H1 (cell line): ENCODE measurements around the gene TNS1. TPM values are rescaled to one million over a fixed set of nuclear protein-coding genes. Genes with fewer than 3 reads are reported as not detected.

ENCODE experiments used
- CBX5 ChIP-seq: fragments of 300-800, 300-1000 bp; sonication (generic); IDR thresholded peaks from 2 replicates; pipeline ENCODE4 v1.7.1; 2016; ENCODE audit warnings: antibody characterized with exemption, low read length, low read depth
- CEBPB ChIP-seq: IDR thresholded peaks from 2 replicates; pipeline ENCODE4 v1.6.1; 2012; ENCODE audit warnings: low read depth, low read length
- CHD2 ChIP-seq: IDR thresholded peaks from 2 replicates; pipeline ENCODE4 v1.6.1; 2012; ENCODE audit warnings: low read length, improper control_type of control experiment
- CHD7 ChIP-seq: fragments of 300-600 bp; sonication (generic); IDR thresholded peaks from 2 replicates; pipeline ENCODE4 v1.7.1; 2012; ENCODE audit warnings: low read length, moderate library complexity, mild to moderate bottlenecking, inconsistent platforms; ENCODE audit not compliant: insufficient replicate concordance
- EP300 ChIP-seq, 2 experiments: IDR thresholded peaks; 1 replicate in 1 of 2; 2 replicates in 1 of 2; pipeline ENCODE4 v1.6.1; 2011 to 2012; ENCODE audit warnings: low read depth in 2 of 2, low read length in 2 of 2, mild to moderate bottlenecking in 2 of 2, borderline replicate concordance in 1 of 2, inconsistent platforms in 1 of 2, moderate library complexity in 1 of 2
- JUN ChIP-seq: IDR thresholded peaks from 2 replicates; pipeline ENCODE4 v1.6.1; 2011; ENCODE audit warnings: low read depth, mild to moderate bottlenecking, improper control_type of control experiment, low read length
- KDM5A ChIP-seq: fragments of 200-600 bp; IDR thresholded peaks from 2 replicates; pipeline ENCODE4 v1.7.1; 2012; ENCODE audit warnings: mild to moderate bottlenecking, low read length, inconsistent platforms, mixed read lengths
- MAX ChIP-seq: IDR thresholded peaks from 2 replicates; pipeline ENCODE4 v1.6.1; 2012; ENCODE audit warnings: inconsistent platforms
- PHF8 ChIP-seq: fragments of 200-600 bp; sonication (generic); conservative IDR thresholded peaks from 2 replicates; pipeline ENCODE4 v1.7.1; 2012; ENCODE audit warnings: low read depth, mild to moderate bottlenecking, inconsistent platforms, low read length, moderate library complexity
- POLR2A ChIP-seq, 2 experiments: IDR thresholded peaks; 1 replicate in 1 of 2; 2 replicates in 1 of 2; pipeline ENCODE4 v1.6.1; 2011; ENCODE audit warnings: low read depth in 2 of 2, low read length in 2 of 2, mild to moderate bottlenecking in 2 of 2; ENCODE audit errors: control extremely low read depth in 1 of 2
- POLR2AphosphoS5 ChIP-seq: IDR thresholded peaks from 2 replicates; pipeline ENCODE4 v1.6.1; 2011; ENCODE audit warnings: low read depth, low read length
- TCF12 ChIP-seq: IDR thresholded peaks from 2 replicates; pipeline ENCODE4 v1.6.1; 2011; ENCODE audit warnings: low read depth, mild to moderate bottlenecking, low read length
- polyA plus RNA-seq, 7 experiments: library from polyadenylated mRNA; depleted of rRNA in 3 of 7; stranded (reverse) in 5 of 7; unstranded in 2 of 7; fragments of >200 nt in 5 of 7; fragments of 200-250 nt in 2 of 7; gene quantifications; 1 replicate in 5 of 7; 2 replicates in 1 of 7; 4 replicates in 1 of 7; pipeline versions ENCODE4 v1.2.1 to v1.2.3, GENCODE V29; 2011 to 2013; ENCODE audit warnings: missing spikeins in 2 of 7, mixed read lengths in 2 of 7
- total RNA-seq: library from RNA; stranded (reverse); fragmentation: NEBNext Ultra II Directional; extraction: Animal tissue kit (Norgen Biotek cat#: 25700); gene quantifications from 2 replicates; pipeline ENCODE4 v1.2.1, GENCODE V29; 2021

TNS1 gene
- total and polyA plus RNA-seq, 2 of the 8 experiments (the other 6 are each of a cell fraction or from before 2014, with no cell fraction given), result 1.5 to 5.1 TPM

GRCh38 chr2:217838409-217838831, 164.4 kb downstream of the TNS1 start (continued):
- TF ChIP-seq CHD7 (no peak), POLR2AphosphoS5 (no peak), POLR2A (IDR thresholded peaks at IDR 0.05; ENCODE audit: control extremely low read depth in 1 of 2, low read depth in 2 of 2, low read length in 2 of 2) (no peak), MAX (no peak), PHF8 (no peak), CEBPB (no peak), KDM5A (no peak), JUN (no peak), EP300 (IDR thresholded peaks at IDR 0.05; ENCODE audit: borderline replicate concordance in 1 of 2, low read depth in 2 of 2, low read length in 2 of 2) (no peak), CBX5 (no peak), TCF12 (no peak), CHD2 (no peak)
- TF ChIP-seq, all 59 proteins: peak for 0
